Liver (tissue), 9 donors: ENCODE data around the gene UBTF. TPM values are rescaled to one million over a fixed set of nuclear protein-coding genes. Genes with fewer than 3 reads are reported as not detected.

ENCODE experiments used
- DNase-seq: peaks from one replicate; pipeline ENCODE4 v3.0.0-alpha.2; 2017; ENCODE audit warnings: low spot score
- H3K27ac ChIP-seq, 2 donors: one replicate each; pipeline ENCODE4 v1.7.0; 2013; ENCODE audit warnings: inconsistent platforms in 2 of 2, low read length in 2 of 2, control low read depth in 1 of 2, low read depth in 1 of 2, mild to moderate bottlenecking in 1 of 2
- H3K27me3 ChIP-seq, 4 donors: one replicate each; pipeline versions ENCODE4 v1.6.1 to v1.7.0; 2013; ENCODE audit warnings: low read length in 3 of 4, inconsistent platforms in 1 of 4, mild to moderate bottlenecking in 1 of 4, moderate library complexity in 1 of 4; ENCODE audit not compliant: control insufficient read depth in 4 of 4, insufficient read depth in 4 of 4
- H3K36me3 ChIP-seq, 4 donors: one replicate each; pipeline versions ENCODE4 v1.6.1 to v1.7.0; 2013; ENCODE audit warnings: low read length in 3 of 4, mild to moderate bottlenecking in 3 of 4, low read depth in 1 of 4, moderate library complexity in 1 of 4; ENCODE audit not compliant: control insufficient read depth in 4 of 4, insufficient read depth in 3 of 4
- H3K4me1 ChIP-seq, 4 donors: one replicate each; pipeline versions ENCODE4 v1.6.1 to v1.7.0; 2013; ENCODE audit warnings: low read length in 3 of 4, mild to moderate bottlenecking in 3 of 4, moderate library complexity in 1 of 4; ENCODE audit not compliant: control insufficient read depth in 4 of 4, insufficient read depth in 4 of 4
- H3K4me3 ChIP-seq, 3 donors: one replicate each; pipeline versions ENCODE4 v1.6.1 to v1.7.0; 2013; ENCODE audit warnings: low read length in 3 of 3, control low read depth in 1 of 3, low read depth in 1 of 3, mild to moderate bottlenecking in 1 of 3
- H3K9ac ChIP-seq, 2 donors: one replicate each; pipeline ENCODE4 v1.7.0; 2013; ENCODE audit warnings: low read length in 2 of 2, mild to moderate bottlenecking in 2 of 2, moderate library complexity in 2 of 2, control low read depth in 1 of 2, low read depth in 1 of 2
- H3K9me3 ChIP-seq, 4 donors: one replicate each; pipeline versions ENCODE4 v1.6.1 to v1.7.0; 2013; ENCODE audit warnings: low read length in 3 of 4; ENCODE audit not compliant: control insufficient read depth in 4 of 4
- FOXA1 ChIP-seq: IDR thresholded peaks from 2 replicates; pipeline ENCODE4 v1.6.1; 2016; ENCODE audit warnings: antibody characterized with exemption
- HNF4G ChIP-seq: IDR thresholded peaks from 2 replicates; pipeline ENCODE4 v1.6.1; 2016; ENCODE audit warnings: antibody characterized with exemption
- RAD21 ChIP-seq, 2 donors: IDR thresholded peaks; 2 replicates each; pipeline ENCODE4 v1.6.1; 2016; ENCODE audit warnings: antibody characterized with exemption in 2 of 2, mild to moderate bottlenecking in 2 of 2
- SP1 ChIP-seq: IDR thresholded peaks from 2 replicates; pipeline ENCODE4 v1.6.1; 2018; ENCODE audit warnings: antibody characterized with exemption, mild to moderate bottlenecking
- TAF1 ChIP-seq: conservative IDR thresholded peaks from 2 replicates; pipeline ENCODE4 v1.6.1; 2016; ENCODE audit warnings: antibody characterized with exemption, mild to moderate bottlenecking
- YY1 ChIP-seq: IDR thresholded peaks from 2 replicates; pipeline ENCODE4 v1.6.1; 2016; ENCODE audit warnings: antibody characterized with exemption, mild to moderate bottlenecking
- WGBS: extraction: QIAGEN DNeasy Blood & Tissue Kit; methylation state at CpG from one replicate; pipeline ENCODE4 v1.1.7; 2013; 5-methylcytosine and 5-hydroxymethylcytosine counted together
- polyA plus RNA-seq, 2 donors: library from polyadenylated mRNA; stranded (reverse) in 1 of 2; unstranded in 1 of 2; fragments of 200-250 nt in 1 of 2; fragments of >200 nt in 1 of 2; fragmentation: Nextera tagmentation in 1 of 2; extraction: Ambion mirVana in 1 of 2; gene quantifications; one replicate each; pipeline versions ENCODE4 v1.2.1 to v1.2.3, GENCODE V29; 2013 to 2015
- total RNA-seq, 2 donors: library from RNA; depleted of rRNA; stranded (reverse); fragments of >200 nt; gene quantifications; one replicate each; pipeline ENCODE4 v1.2.3, GENCODE V29; 2014
- TF ChIP-seq, protein P1 (sequence below): IDR thresholded peaks from 2 replicates; pipeline ENCODE4 v1.6.1; 2016; ENCODE audit warnings: antibody characterized with exemption
- TF ChIP-seq, protein P2 (sequence below): IDR thresholded peaks from 2 replicates; pipeline ENCODE4 v1.6.1; 2016; ENCODE audit warnings: antibody characterized with exemption, mild to moderate bottlenecking
- TF ChIP-seq, protein P3 (sequence below): fragments of 150-350 bp; IDR thresholded peaks from 2 replicates; pipeline ENCODE4 v1.5.1; 2017; ENCODE audit warnings: improper control_type of control experiment, low read depth, low read length; ENCODE audit not compliant: missing input control
- donor health status: healthy.
- donor health status: healthy.
- donor health status: healthy.
- donor health status: healthy.
- donor health status: healthy.

Gene UBTF
- total and polyA plus RNA-seq, 4 donors: 12.5 to 39.6 (median 23.9) TPM

DNA sequence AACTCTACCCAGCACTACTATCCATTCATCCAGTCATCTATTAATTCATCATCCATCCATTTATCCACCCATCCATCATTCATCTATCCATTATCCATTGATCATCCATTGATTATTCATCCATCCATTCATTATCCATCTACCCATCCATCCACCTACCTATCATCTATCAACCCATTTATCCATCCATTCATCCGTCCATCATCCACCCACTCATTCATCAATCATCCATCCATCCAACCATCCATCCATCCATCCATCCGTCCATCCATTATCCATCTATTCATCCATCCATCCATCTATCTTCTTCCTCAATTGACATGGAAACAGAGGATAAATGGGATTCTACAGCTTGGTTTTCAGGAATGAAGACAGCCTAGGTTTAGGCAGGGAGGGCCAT is 36.4 kb upstream of the UBTF start (continued):
- TF ChIP-seq TAF1: no peak
- TF ChIP-seq, protein P1, sequence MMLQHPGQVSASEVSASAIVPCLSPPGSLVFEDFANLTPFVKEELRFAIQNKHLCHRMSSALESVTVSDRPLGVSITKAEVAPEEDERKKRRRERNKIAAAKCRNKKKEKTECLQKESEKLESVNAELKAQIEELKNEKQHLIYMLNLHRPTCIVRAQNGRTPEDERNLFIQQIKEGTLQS: no peak

- H3K4me1 ChIP-seq: no peaks in the 10 kb centered on the region
- TF ChIP-seq SP1 (no peak), FOXA1 (no peak), YY1 (no peak)
- TF ChIP-seq, protein P2, sequence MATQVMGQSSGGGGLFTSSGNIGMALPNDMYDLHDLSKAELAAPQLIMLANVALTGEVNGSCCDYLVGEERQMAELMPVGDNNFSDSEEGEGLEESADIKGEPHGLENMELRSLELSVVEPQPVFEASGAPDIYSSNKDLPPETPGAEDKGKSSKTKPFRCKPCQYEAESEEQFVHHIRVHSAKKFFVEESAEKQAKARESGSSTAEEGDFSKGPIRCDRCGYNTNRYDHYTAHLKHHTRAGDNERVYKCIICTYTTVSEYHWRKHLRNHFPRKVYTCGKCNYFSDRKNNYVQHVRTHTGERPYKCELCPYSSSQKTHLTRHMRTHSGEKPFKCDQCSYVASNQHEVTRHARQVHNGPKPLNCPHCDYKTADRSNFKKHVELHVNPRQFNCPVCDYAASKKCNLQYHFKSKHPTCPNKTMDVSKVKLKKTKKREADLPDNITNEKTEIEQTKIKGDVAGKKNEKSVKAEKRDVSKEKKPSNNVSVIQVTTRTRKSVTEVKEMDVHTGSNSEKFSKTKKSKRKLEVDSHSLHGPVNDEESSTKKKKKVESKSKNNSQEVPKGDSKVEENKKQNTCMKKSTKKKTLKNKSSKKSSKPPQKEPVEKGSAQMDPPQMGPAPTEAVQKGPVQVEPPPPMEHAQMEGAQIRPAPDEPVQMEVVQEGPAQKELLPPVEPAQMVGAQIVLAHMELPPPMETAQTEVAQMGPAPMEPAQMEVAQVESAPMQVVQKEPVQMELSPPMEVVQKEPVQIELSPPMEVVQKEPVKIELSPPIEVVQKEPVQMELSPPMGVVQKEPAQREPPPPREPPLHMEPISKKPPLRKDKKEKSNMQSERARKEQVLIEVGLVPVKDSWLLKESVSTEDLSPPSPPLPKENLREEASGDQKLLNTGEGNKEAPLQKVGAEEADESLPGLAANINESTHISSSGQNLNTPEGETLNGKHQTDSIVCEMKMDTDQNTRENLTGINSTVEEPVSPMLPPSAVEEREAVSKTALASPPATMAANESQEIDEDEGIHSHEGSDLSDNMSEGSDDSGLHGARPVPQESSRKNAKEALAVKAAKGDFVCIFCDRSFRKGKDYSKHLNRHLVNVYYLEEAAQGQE: no peak
- H3K4me3 ChIP-seq: no peak overlapping the region
- no peaks in the 10 kb centered on the region for H3K27me3 ChIP-seq
- no peak for DNase-seq
- H3K36me3 ChIP-seq: no peaks in the 10 kb centered on the region
- no peak overlapping the region for H3K27ac ChIP-seq
- WGBS: 68% methylated on average over 10 of the region's 10 CpGs
- H3K9ac ChIP-seq: no peak overlapping the region
- no peaks in the 10 kb centered on the region for H3K9me3 ChIP-seq
Measured at GRCh38 chr17:44254361-44255095, 35.1 kb upstream of the UBTF start.

DNA sequence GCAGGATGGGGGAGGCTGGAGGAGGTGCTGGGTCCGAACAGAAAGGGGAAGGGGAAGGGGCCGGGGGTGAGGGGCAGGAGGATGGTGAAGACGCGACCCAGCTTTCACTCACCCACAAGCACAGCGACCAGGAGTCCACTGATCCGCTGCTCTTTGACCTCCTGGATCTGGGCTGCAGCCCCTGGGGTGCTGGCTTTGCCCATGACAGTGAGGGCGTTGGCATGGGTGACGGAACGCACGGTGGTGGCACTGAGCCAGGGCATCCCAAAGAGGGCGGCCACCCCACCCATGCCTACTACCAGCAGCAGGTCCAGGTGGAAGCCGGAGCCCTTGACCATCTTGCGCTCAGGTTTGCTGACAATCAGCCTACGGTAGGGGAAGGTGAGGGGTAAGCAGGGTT is 33.5 kb upstream of the UBTF start:
- no peak overlapping the region for H3K9ac ChIP-seq
- no peak for TF ChIP-seq HNF4G
- TF ChIP-seq, protein P3, sequence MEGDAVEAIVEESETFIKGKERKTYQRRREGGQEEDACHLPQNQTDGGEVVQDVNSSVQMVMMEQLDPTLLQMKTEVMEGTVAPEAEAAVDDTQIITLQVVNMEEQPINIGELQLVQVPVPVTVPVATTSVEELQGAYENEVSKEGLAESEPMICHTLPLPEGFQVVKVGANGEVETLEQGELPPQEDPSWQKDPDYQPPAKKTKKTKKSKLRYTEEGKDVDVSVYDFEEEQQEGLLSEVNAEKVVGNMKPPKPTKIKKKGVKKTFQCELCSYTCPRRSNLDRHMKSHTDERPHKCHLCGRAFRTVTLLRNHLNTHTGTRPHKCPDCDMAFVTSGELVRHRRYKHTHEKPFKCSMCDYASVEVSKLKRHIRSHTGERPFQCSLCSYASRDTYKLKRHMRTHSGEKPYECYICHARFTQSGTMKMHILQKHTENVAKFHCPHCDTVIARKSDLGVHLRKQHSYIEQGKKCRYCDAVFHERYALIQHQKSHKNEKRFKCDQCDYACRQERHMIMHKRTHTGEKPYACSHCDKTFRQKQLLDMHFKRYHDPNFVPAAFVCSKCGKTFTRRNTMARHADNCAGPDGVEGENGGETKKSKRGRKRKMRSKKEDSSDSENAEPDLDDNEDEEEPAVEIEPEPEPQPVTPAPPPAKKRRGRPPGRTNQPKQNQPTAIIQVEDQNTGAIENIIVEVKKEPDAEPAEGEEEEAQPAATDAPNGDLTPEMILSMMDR: no peak
- TF ChIP-seq, protein P2: no peak
- TF ChIP-seq RAD21 (IDR thresholded peaks at IDR 0.05): no peak
- peak; percentile 57 for DNase-seq
- no peak overlapping the region for H3K4me3 ChIP-seq
- no peaks in the 10 kb centered on the region for H3K9me3 ChIP-seq
- H3K27ac ChIP-seq: no peak overlapping the region
- no peaks in the 10 kb centered on the region for H3K27me3 ChIP-seq
- H3K36me3 ChIP-seq: no peaks in the 10 kb centered on the region
- 69% methylated on average over 14 of the region's 14 CpGs for WGBS
- peaks cover 2 to 6% (median 3%) of the 10 kb centered on the region in 4 donors for H3K4me1 ChIP-seq
